ENCODE results near the gene EPHA7.

EPHA7 gene

DNA sequence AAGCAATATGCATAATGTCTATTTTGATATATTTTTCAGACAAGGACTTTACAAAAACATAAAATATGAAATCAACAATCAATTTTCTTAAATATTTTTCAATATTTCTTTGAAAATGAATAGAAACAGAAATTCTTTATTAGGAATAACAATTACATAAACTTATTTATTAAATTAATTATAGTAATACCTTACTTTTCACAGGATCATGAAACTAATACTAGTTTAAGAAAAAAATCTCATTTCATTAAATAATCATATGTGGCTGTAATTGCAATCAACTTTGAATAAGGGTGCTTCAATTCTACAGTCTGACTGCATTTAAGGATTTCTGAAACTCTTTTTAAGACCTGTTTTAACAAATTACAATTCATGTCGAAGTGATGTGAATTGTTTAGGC, 26.6 kb downstream of the EPHA7 start:
- DNase-seq = no peak

DNA sequence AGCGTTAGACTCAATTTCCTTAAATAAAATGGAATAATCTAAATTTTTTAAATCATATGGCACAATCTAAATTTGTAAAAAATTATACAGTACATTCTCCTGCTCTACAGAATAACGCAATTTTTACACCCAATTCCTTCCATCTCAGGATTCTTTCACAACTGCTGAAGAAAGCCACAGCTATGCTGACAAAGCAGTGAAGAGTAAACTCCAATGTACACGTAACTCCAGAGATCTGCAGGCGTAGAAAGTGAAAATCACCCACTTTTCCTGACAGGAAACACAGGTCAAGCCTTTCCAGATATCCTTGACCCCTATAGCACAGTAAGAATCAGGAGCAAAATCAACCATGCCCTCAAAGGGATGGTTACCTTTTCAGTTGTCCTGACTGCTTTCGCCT, 27.4 kb downstream of the EPHA7 start:
- no peak for DNase-seq

DNA sequence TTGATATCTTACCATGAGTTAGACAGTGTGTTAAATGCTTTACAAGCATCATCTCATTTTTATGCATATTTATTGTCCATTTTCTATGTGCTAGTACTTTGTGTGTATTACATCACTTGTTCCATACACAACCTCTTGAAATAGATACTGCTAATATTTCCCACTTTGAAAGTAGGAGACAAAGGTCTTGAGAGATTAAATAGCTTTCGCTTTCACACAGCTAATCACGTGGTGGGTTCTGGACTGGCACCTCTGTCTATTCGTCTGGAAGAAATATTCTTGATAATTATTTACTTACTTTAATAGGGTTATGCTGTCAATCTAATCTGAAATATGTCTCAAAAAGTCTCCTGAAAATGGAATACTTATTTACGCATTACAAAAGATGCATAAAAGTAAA, 30.2 kb downstream of the EPHA7 start:
- DNase-seq = no peak

DNA sequence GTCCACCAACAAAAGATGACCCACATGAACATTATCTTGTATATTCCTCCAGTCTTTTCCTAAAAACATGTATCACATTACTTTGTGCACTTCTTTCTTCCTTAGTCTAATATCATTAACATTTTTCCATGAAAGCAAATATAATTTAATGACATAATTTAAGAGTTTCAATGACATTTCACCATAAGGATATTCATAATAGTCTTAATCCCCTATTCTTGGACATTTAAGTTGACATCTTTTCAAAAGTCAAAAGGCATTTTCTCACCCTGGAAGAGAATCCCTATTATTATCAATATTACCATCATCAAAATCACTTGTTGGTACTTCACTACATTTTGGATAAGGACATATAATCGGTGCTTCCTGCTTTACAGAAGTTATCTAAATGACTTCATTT, 31.3 kb downstream of the EPHA7 start:
- DNase-seq = no peak

DNA sequence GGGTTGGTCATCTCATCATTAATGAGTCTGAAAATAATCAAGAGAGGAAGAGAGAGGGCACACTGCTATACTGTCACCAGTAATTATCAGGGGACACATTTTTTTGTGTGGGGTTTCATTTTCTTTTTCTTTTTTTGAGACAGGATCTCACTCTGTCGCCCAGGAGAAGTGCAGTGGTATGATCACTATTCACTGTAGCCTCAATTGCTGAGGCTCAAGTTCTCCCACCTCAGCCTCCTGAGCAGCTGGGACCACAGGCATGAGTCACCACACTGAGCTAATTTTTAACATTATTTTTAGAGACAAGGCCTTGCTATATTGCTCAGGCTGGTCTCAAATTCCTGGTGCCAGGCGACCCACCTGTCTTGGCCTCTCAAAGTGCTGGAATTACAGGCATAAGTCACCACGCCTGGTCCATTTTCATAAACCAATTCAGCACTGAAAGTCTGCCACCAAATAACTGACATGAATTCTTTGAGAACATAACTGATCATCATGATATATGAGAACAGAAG, 43.3 kb downstream of the EPHA7 start:
- DNase-seq = no peak

DNA sequence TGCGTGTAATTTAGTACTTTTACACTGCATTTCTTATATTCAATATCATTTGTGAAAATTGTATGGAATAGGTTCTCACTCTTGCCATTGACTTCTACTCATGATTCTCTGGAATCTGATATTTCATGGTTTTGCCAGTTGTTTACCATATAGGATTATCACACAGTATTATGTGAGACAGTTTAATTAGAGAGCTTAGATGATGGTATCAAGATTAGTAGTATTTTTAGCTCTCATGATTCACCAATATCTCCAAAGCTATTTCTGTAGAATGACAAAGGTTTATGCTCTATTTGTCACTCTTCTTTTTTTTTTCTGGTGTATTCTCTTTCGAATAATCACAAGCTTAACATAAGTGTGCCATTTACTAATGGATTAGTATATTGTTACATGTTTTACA, 45.9 kb downstream of the EPHA7 start:
- no peak for DNase-seq

DNA sequence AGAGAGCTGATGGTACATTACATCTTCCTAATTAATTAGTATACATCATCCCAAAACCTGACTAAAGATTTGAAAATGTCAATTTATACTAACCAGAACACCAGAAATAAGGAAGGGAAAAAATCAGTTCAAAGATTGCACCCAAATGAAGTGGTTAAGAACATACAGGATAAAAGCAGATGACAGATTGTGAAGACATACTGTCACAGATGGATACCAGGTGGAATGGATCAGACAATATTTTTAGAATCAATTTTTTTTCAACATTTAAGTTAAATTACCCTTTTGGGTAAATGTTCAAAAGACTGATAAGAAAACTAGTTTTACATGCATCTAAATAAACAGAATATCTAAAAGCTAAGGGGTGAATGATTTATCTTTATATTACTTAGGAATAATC, 47.6 kb downstream of the EPHA7 start:
- DNase-seq = no peak

DNA sequence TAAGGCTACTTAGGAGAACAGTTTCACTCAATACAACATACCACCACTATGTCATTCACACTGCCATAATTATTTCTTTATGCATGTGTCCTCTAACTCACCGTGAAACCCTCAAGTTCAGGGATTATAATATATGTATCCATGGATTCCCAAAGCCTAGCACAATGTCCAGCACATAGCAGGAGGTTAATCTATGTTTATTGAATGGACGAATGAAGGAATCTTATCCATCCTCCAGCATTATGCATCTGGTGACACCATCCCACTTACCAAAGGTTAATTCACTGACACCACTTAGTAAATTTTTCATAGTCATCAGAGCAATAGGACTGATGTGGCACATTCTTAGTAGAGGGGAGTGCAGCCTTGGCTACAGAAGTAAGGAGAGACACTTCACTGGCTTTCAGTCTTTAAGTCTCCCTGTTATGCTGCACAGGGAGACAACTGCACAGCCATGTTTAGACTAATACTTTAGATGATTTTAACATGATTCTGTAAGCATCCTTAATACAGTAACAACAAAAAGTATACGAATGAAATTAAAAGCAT, 49.7 kb downstream of the EPHA7 start:
- no peak for DNase-seq

DNA sequence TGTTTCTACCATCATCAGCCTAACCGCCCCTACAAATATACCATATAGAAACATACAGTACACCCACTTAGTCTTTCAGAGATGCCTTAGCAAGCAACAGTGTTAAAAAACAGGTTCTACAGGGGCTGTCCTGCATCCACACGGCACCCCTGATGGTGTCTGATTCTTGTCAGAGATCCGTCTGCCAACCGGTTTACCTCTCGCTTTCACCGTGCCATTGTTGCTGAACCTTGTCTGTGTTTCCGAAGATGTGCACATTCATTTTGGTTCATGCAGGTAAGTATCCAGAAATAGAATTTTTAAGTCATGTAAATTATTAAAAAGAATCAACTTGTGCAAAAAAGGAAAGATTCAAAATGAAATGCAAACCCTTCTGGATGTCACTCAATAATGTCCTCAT, 52.9 kb downstream of the EPHA7 start:
- no peak for DNase-seq

DNA sequence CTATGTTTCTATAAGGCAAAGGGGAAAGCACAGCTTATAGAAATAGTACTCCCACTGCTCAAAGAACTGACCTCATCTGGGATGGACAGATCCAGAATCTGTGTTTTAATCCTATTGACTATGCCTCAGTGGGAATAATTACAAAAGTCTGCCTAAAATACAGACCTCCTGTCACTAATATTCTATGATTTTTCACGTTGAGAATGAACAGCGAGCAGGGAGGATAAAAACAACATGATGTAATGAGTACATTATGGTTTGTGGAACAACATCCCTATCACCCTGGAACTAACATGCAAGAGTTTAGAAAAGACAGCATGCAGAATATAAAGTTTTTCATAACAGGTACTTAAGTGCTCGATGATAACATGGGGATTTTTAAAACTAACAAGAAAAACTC, 53.9 kb downstream of the EPHA7 start:
- no peak for DNase-seq

DNA sequence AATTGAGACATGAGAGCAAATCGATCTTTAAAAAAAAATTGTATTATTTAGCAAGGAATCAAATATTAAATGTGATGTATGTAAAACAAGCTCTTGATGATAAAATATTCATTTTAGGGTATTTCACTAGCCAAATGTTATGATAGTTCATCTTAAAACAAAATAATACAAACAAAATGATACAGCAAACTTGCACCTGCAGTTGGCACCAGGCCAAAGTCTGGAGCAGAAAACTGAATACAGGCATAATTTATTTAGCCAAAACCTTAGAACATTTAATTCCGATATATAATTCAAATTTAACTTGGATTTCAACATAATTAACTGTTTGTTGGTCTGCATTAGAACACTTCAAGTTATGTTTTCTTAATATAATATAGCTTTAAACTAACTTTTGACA, 60.9 kb downstream of the EPHA7 start:
- DNase-seq = no peak

DNA sequence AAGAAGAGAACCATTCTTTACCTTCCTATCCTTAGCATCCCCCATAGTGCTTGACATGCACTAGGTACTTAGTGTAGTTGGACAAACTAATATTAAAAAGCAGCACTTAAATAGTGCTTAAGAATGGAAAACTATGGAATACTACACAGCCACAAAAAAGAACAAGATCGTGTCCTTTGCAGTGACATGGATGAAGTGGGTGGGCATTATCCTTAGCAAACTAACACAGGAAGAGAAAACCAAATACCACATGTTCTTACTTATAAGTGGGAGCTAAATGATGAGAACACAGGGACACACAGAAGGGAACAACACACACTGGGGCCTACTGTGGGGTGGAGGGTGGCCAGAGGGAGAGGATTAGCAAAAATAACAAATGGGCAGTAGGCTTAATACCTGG, 66.8 kb downstream of the EPHA7 start:
- DNase-seq = no peak

DNA sequence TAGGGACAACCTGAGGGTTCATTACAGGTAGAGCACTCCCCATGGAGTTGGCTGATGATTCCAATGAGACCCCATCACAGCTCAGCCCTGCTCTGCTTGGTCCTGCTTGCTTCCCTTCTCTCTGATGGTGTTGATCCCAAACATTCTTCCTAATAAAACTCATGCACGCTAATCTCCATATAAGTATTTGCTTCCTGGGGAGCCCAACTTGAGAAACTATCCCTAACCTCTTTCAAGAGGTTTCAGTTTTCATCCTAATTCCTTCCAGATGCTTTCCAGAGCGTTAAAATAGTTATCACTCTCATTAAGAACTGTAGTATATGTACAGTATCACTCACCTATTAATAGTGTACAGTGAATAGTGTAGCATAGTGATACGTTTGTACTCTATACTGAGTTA, 68.1 kb downstream of the EPHA7 start:
- DNase-seq = no peak

DNA sequence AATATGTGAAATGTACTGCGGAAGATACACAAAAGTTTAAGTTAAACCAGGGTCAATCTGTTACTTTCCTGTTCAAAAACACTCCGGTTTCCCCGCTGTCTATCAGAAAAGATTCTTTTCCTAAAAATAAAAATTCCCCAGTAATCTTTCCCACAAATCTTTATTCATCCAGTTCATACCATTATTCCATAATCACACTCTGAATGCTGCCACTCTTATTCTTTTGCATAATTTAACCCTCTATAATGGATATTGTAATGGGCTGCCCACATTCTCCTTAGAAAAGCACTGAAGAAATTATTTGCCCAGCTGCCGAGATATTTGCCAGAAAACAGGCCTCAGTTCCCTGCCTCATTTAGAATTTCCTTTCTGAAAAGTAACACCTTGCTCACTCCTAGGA, 68.6 kb downstream of the EPHA7 start:
- no peak for DNase-seq

DNA sequence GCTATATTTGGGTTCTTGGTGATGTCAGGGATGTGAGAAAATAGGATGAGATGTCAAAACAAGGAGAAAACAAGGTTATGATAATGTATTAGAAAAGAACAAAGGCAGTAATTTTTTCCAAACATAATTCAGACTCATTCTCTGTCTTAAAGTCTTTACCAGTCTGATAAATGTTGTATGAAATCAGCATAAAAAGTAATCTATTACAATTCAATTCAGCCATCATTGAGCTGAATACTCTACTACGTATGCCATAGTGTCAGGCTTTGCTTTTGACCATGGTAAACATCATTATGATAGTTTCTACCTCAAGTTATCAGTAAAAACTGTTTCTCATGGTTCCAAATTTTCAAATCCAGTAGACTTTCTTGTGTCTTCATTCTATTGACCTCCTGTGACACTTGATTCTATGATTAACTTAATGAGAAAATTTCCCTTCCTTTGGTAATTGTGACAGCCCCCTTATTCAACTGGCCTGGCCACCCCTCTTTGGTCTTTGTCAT, 75.0 kb downstream of the EPHA7 start:
- DNase-seq = no peak

DNA sequence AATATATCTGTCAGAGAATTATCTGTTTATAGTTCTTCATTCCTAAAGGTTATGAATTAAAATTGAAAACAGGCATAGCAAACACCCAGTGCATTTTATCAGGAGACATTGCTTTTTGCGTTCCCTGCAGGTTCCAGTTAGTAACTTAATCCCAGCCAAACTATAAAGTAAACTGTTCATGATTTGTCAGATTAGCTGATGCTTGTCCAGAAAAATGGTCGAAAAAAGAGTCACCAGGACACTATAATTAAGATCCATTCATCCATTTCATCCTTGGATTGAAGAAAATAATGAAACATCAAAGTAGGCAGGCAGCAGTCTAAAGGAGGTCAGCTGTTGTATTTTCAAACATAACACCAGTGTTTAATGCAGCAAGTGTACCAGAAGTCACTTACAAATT, 75.9 kb downstream of the EPHA7 start:
- DNase-seq = no peak

DNA sequence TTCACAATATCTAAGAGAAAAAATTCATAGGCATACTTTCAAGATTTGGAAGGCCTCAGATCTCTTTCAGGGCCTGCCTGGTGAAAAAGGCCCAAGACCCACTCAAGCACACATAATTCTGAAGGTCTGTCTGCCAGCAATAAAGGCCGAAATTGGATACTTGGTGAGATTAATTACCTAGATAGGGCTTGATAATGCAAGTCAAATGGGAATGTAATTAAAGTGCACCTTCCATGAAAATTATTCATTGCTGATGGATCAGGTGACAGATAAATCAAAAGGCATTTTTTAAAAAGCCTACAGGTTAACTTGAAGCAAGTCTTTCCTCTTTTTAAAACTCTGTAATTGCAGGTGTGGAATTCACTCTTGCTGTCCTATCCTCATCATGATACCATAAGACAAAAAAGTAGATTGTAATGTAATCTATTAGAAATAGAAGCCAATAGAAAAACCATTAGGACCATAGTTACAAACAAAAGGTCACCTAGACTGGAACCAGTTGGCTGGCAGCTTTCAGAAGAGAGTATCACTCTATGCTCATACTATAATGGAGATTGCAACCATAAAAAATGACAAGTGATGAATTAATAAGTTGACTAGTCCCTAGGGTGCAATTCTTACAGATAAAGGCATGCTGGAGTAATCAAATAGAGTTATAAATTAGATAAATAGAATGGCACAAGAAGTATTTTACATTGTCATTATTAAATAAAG, 77.3 kb downstream of the EPHA7 start:
- no peak for DNase-seq

DNA sequence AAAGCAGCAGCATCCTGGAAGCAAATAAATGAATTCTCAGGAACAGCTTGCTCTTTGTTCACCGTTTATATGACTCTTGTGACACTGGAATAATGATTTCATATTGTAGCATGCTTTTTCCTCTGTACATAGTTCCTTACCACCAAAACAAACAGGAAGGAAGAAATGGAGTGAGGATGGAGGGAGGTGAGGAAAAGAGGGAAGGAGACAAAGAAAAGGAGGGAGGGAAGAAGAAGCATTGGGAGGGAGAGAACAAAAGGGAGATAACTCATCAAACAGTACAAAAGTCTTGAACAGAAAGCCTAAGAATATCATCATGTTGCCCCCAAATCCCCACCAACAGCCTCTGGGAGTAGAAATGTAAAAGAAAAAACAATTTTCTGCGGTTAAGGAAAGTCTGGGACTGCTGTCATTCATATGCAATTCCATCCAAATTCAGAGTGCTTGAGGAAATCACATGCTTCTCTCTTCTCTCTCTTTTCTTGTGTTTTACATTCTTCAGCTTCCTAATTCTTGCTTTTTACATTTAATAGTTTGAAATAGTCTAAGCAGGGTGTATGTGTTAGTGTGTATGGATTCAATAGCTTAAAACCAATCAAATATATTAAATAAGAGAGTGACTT, 81.5 kb downstream of the EPHA7 start:
- no peak for DNase-seq

DNA sequence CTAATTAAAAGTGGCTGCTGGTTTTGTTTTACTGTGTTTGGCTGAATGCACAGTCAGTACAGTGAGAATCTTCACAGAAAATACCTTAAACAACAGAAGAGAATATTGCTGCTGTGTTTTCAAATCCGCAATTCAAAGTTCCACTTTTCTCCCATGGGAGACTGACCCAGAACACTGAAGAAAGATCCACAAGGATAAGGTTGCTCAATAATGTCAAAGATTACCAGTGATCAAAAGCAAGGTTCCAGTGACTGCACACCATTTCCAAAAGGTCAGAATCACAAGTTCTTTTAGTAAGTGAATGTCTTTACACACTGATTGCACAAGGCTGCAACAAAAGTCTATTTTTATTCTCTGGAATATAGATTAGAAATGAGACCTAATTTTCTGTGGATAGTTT, 82.3 kb downstream of the EPHA7 start:
- DNase-seq = no peak

DNA sequence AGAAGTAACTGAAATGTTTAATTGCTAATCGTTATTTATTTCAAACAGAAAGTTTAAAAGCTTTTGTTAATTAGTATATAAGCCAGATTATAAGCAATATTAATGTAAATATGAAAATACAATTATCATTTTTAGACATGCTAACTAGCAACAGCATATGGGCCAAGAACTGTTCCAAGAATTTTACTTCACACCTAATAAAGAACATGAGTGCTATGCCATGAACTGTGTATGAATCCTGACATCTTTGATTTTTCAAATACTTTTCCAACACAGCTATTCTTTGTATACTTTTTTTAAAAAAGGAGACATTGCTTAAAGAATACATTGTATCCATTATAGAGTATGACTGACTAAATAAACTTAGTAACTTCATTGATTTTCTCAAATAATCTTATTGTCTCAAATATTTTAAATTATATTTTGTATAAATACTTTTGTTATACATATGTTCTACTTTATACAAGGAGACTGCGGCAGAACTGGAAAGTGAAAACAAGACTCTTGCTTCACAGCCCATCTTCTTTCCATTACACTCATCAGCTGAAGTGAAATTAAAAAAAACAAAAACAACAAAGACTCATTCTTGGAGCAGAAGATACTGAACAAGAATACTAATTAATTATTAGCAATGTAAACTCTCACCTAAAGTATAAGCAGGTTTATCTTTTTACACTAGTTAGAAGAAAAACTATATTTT, 89.9 kb downstream of the EPHA7 start:
- DNase-seq = no peak

DNA sequence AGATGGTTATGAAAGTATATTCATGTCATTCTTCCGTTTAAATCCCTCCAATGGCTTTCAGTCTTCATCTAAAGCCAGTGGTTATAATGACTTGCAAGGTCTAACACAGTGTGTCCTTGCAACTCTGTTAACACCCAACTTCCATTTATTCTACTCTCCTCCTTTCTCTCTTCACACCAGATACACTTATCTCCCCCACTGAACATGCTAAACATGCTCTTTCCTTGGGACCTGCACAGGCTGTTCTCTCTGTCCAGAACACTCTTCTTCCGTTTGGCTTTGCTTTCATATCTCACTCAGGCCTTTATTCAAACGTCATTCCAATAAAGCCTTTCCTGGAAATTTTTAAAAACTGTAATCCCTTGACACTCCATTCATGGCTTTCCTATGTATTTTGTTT, 91.5 kb downstream of the EPHA7 start:
- no peak for DNase-seq

DNA sequence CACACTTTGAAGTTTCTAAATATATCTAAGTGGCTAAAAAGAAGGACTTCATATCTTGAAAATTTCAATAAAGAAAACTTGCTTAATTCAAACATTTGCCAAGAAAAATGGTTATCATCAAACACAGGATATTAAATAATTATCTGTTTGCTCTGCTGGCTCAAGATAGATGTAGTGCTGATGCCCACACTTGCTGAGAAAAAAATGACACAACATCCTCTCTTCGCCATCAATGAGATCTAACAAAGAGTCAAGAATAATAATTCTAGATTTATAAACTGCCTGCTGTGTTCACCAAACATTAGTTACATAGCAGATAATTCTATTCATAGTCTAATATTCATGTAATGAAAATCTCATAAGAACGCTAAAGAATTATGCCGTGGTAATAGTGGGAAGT, 93.6 kb downstream of the EPHA7 start:
- DNase-seq = no peak

DNA sequence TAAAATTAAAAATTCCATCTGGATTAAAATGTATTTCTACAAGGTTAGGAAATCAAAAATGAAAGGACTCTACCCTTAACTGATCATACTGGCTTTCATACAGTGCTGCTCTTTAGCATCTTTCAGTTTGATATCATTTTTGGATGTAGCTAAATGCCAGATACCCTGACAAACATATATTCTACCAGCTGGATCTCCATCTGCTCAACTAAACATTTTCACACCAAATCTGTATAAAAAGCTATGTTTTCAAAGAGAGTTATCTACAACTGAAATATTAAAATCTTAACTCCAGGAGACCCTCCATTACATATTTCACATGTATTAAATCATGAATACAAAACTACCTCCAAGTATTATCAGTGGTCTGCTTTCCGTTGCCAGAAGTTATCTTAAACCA, 95.7 kb downstream of the EPHA7 start:
- DNase-seq = no peak

DNA sequence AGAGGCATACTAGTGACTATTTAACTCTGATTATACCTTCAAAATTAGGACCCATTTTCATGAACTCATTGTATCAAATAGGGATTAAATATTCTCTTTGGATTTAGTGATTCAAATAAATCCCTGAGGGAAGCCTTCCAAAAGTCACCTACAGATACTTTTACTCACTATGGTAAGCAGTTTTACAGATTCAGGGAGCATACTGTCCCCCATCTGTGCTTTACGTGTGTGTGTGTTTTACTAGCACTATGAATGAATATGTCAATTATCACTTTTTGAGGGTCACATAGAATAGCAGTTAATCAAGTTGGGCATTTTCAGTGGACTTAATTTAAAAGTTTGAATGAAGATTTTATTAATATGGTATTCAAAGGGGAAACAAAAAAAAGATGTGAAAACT, 96.7 kb downstream of the EPHA7 start:
- no peak for DNase-seq

All from CD4-positive, alpha-beta T cell treated with Interleukin-4 for 4 hours (primary cell).